Placental pericyte (primary cell): ENCODE data around the gene SGSM1. TPM values are rescaled to one million over a fixed set of nuclear protein-coding genes. Genes with fewer than 3 reads are reported as not detected.

Experiments used
- small RNA-seq: library from RNA; depleted of rRNA; stranded (forward); fragments of <200 nt; gene quantifications from one replicate; pipeline ENCODE3, GENCODE V24; 2012; ENCODE audit warnings: low replicate concordance
- total RNA-seq: library from RNA; depleted of rRNA; stranded (reverse); fragments of >200 nt; gene quantifications from 2 replicates; pipeline ENCODE4 v1.2.3, GENCODE V29; 2012

SGSM1 gene
- not detected in 2 replicates for total RNA-seq

GRCh38 chr22:24805790-24806662, at the start of gene SGSM1:
Gene SGSM1 (plus strand): TSS chr22:24806211. CDS start chr22:24806326, 115 bp downstream.

GRCh38 chr22:24951942-24952836, 146.2 kb downstream of the SGSM1 start, which contains the start of gene KIAA1671:
Gene KIAA1671 (plus strand): TSS chr22:24952716. CDS start chr22:25028000, 75,284 bp downstream.

Small RNAs within 50 kb of the gene (small RNA-seq; reads per million reads assigned to genes)
- not detected for gene RF00275

Other genes with a start within 250 kb of the SGSM1 start
- 3.3 and 13.8 TPM in 2 replicates for gene LRRC75B, start 213.1 kb upstream of the SGSM1 start, total RNA-seq
- gene GGT1, start 203.0 kb upstream of the SGSM1 start, total RNA-seq, result 1.7 and 12.0 TPM in 2 replicates
- not detected in 2 replicates for gene PIWIL3, start 31.5 kb upstream of the SGSM1 start, total RNA-seq
- gene LHFPL7, start 140.5 kb downstream of the SGSM1 start, total RNA-seq, result not detected in 2 replicates
- 10.9 TPM in 2 replicates for gene KIAA1671, start 146.5 kb downstream of the SGSM1 start, total RNA-seq